NCI-H1417 treated with DMSO at 0.1 percent for 48 hours (cell line): ENCODE results near the gene TMED10.

Experiments used
- DNase-seq: peaks from one replicate; lab custom pipeline; 2025; lab: John Stamatoyannopoulos, UW

Gene TMED10

GRCh38 chr14:75176142-75176820 is at the start of gene TMED10:
Gene TMED10 (minus strand): TSS chr14:75176612. CDS start chr14:75176579, 33 bp downstream.
- DNase-seq = no peak

GRCh38 chr14:75224561-75224960 is 48.1 kb upstream of the TMED10 start:
- no peak for DNase-seq

DNA sequence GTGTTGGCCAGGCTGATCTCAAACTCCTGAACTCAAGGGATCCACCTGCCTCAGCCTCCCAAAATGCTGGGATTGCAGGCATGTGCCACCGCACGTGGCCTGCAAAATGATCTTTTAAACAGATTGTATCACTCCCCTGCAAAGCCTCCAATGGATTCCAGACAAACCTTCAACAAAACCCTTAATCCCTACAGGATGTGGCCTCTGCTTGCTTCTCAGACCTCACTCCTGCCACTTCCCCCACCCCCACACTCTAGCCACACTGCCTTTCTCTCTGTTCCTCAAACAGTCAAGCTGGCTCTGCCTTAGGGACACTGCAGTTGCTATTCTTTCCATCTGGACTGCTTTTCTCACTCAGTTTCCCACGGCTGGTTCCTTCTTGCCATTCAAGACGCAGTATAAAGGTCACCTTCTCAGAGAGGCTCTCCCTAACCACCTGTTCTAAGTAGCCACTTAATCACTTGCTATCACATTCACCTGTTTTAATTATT is 47.3 kb upstream of the TMED10 start:
- DNase-seq = no peak

DNA sequence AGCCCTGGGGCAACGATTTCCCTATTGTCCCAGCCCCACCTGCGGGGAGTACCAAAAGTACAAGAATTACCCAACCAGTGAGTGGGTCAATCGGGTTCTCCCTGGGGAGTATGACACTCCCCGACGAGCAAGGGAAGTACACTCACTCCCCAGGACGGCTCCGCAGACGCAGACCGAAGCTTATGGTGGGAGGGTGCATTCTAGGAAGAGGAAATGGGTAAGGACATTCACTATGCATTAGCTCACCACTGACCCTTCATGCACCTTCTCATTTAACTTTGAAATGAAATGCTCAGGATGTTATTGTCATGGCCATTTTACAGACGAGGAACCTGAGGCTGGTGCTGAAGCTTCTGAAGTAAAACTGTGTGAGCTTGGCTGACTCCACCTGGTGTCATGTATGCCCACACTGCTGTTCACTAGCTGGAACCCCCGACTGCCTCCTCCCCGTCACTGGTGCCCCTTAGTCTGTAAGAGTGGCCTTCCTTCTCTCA is 45.8 kb upstream of the TMED10 start:
- no peak for DNase-seq

DNA sequence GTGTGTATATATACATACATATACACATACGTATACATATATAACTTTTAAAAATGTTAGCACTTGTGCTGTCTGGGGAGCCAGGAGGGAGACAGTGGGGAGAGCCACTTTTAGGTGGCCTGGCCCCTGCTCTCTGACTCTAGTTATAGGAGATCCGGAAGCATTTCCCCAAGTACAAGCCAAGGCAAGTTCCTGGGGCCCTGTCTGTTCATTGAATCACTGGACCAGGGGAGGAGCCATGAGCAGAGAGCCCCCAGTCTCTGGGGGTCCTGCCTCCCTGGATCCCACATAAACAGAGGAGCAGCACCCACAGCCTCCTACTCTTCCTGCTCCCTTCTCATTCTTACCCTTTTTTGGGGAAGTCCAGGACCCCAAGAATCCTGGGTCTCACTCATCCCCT is 45.4 kb upstream of the TMED10 start:
- DNase-seq = no peak

- no peak for DNase-seq
Observed at GRCh38 chr14:75220156-75220555, 43.7 kb upstream of the TMED10 start.

DNA sequence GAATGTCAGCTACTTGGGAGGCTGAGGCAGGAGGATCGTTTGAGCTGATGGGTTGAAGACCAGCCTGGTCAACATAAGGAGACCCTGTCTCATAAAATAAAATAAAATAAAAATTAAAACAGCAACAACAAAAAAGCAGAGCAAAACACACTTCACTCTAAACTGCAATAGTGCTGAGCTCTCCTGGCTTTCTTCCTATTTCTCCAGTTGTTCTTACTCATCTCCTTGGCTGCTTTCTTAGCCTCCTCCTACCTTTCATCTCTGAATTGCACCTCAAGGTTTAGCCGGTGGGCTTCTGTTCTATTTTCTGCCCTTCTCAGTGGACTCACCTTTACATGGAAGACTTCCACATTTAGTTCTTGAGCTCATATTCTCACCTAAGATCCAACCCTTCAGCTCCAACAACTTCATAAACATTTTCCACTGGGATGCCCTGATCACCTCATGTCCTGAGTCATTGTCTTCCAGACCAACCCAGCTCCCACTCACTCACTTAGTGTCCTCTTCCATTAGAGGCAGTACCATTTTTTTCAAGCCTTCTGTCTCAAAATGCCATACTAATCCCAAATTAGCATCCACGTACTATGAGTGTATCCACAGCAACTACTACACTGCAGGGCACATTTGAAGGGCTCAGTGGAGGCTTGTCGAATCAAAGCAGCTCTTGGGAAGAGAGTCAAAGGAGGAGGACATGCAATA is 41.2 kb upstream of the TMED10 start:
- DNase-seq = no peak

DNA sequence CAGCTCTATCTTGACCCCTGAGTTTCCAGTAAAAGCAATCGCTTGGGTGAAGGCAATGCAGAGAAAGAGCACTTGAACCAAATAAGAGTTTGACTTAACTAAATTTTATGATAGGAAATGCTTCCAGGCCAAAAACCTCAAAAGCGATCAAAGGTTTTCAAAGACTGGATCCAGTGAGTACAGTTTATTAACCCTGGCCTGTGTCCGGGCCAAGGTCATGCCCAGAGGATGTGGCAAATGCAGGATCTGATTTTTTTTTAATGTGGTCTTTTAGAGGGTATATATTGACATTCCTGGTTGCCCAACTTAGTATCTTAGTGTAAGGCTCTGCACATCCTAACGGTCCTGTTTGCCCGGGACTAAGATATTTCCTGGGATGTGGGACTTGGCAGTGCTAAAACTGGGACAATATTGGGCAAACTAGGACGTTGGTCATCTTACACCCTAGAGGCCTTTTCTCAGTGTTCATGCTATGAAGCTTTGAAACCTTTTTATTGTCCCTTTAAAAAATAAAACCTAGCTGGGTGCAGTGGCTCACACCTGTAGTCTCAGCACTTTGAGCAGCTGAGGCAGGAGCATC is 40.1 kb upstream of the TMED10 start:
- no peak for DNase-seq

GRCh38 chr14:75215520-75215919 is 39.1 kb upstream of the TMED10 start:
- DNase-seq = no peak

- DNase-seq = no peak
Observed at GRCh38 chr14:75214558-75214957, 38.1 kb upstream of the TMED10 start.

- DNase-seq = no peak
Observed at GRCh38 chr14:75213172-75213571, 36.8 kb upstream of the TMED10 start.

GRCh38 chr14:75208843-75209242 is 32.4 kb upstream of the TMED10 start:
- no peak for DNase-seq

- DNase-seq = no peak
Observed at GRCh38 chr14:75206190-75206589, 29.8 kb upstream of the TMED10 start.

- DNase-seq = no peak
Observed at GRCh38 chr14:75205591-75205990, 29.2 kb upstream of the TMED10 start.

- DNase-seq = no peak
Observed at GRCh38 chr14:75204116-75204515, 27.7 kb upstream of the TMED10 start.

DNA sequence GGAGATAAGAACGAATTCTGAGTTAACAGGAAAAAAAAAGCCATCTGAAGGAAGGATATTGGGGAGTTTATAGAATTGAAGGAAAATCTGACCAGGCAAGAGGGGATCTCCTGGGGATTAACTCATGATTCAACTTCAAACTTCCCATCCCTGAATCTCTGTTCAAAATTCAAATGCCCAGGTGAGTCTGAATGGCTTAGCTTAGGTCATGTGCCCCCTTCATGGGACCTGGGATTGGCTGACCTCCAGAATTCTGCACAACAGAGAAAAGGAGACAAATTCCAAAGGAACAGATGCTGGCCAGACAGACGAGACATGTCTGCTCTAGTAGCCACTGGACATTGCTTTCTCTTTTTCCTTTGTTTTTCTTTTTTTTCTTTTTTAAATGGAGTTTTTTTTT is 26.2 kb upstream of the TMED10 start:
- DNase-seq = no peak

GRCh38 chr14:75201087-75201486 is 24.7 kb upstream of the TMED10 start:
- no peak for DNase-seq

DNA sequence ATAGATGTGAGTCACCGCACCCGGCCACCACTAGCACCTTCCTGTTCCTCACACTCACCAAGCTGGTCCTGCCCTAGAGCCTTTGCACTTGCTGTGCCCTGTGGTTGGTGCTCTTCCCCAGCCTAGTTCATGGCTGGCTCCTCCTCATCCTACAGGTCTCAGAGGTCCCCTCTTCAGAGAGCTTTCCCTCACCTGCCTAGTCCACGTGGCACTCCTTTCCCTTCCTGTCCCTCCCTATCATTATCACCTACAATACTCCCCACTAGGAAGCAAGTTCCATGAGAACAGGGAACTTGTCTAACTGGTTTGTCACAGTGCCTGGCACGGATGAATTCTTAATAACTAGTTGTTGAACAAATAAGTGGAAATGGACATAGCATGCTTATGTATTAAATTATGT is 24.0 kb upstream of the TMED10 start:
- peak; percentile 94 for DNase-seq

DNA sequence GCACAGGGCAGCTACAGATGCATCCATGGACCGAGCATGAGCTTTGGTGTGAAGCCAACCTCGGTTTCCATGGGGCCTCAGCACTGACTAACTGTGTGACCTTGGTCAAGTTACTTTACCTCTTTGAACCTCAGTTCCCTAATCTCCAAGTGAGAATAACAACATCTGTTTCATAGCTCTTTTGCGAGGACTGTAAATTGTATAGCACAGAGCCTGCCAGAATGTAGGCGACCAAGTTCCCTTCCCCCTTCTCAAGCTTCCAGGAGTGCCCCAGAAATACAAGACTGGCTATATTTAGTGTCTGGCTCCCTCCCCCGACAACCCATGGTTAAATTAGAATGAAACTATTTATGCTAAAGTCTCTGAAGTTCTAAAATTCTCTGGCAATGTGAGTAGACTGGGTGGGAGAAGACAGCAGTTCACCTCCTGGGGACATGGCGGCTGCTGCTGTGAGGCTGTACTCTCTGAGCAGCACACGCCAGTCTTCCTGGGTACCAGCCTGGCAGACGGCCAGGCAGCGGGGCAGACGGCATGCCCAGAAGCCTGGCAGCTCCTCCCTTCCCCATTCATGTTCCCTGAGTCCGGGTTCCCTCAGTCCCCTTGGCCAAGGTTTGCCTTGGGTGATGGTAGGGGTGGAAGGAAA is 22.0 kb upstream of the TMED10 start:
- DNase-seq = no peak

DNA sequence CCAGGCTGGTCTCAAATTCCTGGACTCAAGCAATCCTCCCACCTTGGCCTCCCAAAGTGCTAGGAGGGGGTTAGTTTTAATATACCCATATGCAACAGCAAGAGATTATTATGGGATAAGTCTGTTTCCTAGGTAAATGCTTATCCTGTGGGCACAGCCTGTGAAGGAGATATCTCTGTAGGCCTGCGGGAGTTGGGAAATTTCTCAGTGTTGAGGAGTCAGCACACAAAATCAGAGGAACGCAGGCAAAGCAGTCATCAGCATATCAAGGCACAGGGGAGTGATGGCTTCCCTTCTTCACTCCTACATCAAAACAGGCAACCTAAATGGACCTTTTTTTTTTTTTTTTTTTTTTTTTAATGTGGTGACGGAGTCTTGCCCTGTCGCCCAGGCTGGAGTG is 20.9 kb upstream of the TMED10 start:
- DNase-seq = no peak

DNA sequence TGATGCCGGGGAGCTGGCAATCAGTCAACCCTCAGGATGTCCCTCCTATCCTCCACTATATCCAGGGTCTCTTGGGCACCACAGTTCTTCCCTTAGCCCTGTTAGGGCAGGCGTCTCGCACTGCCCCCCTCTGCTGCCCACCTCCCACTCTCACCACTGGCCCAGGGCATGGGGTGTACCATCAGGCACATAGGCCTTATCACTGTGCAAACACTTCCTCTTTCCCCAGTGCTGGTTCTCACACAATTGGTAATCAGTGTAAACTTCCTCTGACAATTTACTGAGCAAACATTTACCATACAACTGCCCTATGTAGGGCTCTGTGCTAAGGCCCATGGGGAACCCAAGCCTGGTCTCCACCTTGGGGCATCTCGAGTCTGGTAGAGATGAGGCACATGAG is 20.1 kb upstream of the TMED10 start:
- no peak for DNase-seq

DNA sequence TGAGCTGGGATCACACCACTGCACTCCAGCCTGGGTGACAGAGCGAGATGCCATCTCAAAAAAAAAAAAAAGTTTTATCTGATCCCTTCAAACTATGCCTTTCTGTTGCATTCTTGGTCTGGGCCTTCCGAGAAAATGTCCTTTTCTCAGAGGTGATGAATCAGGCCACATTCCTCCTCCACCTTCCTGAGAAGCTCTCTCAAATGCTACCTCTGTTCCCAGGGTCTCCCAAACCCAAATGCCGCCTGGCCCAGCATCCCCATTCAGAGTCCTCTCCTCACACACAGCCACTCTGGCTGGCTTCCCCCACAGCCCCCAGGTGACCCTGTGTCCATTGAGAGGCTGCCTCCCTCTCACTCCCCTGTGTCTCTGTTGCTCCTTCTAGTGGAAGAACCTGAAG is 19.7 kb upstream of the TMED10 start:
- no peak for DNase-seq

GRCh38 chr14:75191100-75191499 is 14.7 kb upstream of the TMED10 start:
- DNase-seq = no peak
